SK-N-SH treated with all-trans-retinoic acid at 6 μM for 48 hours (cell line): ENCODE data around the gene CLTRN.

Experiments
- ATAC-seq: fragments of 200-7000 bp; cut with Tn5 transposase; 3 replicates; pipeline ENCODE4 v1.9.1; 2020; ENCODE audit warnings: mild to moderate bottlenecking, moderate library complexity
- ARNTL ChIP-seq: fragments of 450-650 bp; formaldehyde crosslinking; IDR thresholded peaks from 2 replicates; pipeline ENCODE4 v1.5.0; 2020; ENCODE audit warnings: low read depth, mild to moderate bottlenecking, moderate library complexity, borderline replicate concordance
- BACH2 ChIP-seq: fragments of 250-450 bp; sonication (Bioruptor Pico); IDR thresholded peaks from 2 replicates; pipeline ENCODE4 v1.9.0; 2021; ENCODE audit warnings: mild to moderate bottlenecking, borderline replicate concordance
- CSDC2 ChIP-seq: fragments of 250-450 bp; sonication (Bioruptor Pico); IDR thresholded peaks from 2 replicates; pipeline ENCODE4 v1.5.0; 2020; ENCODE audit warnings: mild to moderate bottlenecking, moderate library complexity
- ESRRG ChIP-seq: fragments of 250-450 bp; sonication (Bioruptor Pico); IDR thresholded peaks from 2 replicates; pipeline ENCODE4 v1.6.1; 2021; ENCODE audit warnings: mild to moderate bottlenecking
- GLIS3 ChIP-seq: fragments of 250-450 bp; sonication (Bioruptor Pico); IDR thresholded peaks from 2 replicates; pipeline ENCODE4 v1.5.0; 2020; ENCODE audit warnings: mild to moderate bottlenecking, moderate library complexity
- OSR1 ChIP-seq: fragments of 250-450 bp; sonication (Bioruptor Pico); IDR thresholded peaks from 2 replicates; pipeline ENCODE4 v1.8.0; 2022; ENCODE audit warnings: moderate library complexity, mild to moderate bottlenecking, inconsistent platforms
- PPARA ChIP-seq: fragments of 250-450 bp; sonication (Bioruptor Pico); IDR thresholded peaks from 2 replicates; pipeline ENCODE4 v1.5.0; 2020; ENCODE audit warnings: mild to moderate bottlenecking, borderline replicate concordance
- RARB ChIP-seq: fragments of 250-450 bp; sonication (Bioruptor Pico); IDR thresholded peaks from 2 replicates; pipeline ENCODE4 v1.8.0; 2021; ENCODE audit warnings: mild to moderate bottlenecking, moderate library complexity
- TCF4 ChIP-seq: fragments of 250-450 bp; sonication (Bioruptor Pico); IDR thresholded peaks from 2 replicates; pipeline ENCODE4 v1.8.0; 2021; ENCODE audit warnings: mild to moderate bottlenecking, moderate library complexity, borderline replicate concordance
- TOX ChIP-seq: fragments of 250-450 bp; sonication (Bioruptor Pico); IDR thresholded peaks from 2 replicates; pipeline ENCODE4 v1.8.0; 2021; ENCODE audit warnings: mild to moderate bottlenecking, moderate library complexity, borderline replicate concordance
- ZC3H10 ChIP-seq: fragments of 250-450 bp; sonication (Bioruptor Pico); IDR thresholded peaks from 2 replicates; pipeline ENCODE4 v1.5.1; 2021; ENCODE audit warnings: mild to moderate bottlenecking, moderate library complexity
- ZFP3 ChIP-seq: fragments of 250-450 bp; sonication (Bioruptor Pico); IDR thresholded peaks from 2 replicates; pipeline ENCODE4 v1.5.0; 2020; ENCODE audit warnings: mild to moderate bottlenecking, moderate library complexity
- ZFP30 ChIP-seq: fragments of 450-650 bp; formaldehyde crosslinking; IDR thresholded peaks from 2 replicates; pipeline ENCODE4 v1.5.0; 2022; ENCODE audit warnings: mild to moderate bottlenecking, moderate library complexity
- ZNF565 ChIP-seq: fragments of 450-650 bp; formaldehyde crosslinking; conservative IDR thresholded peaks from 2 replicates; pipeline ENCODE4 v1.5.0; 2020; ENCODE audit warnings: low read depth, mild to moderate bottlenecking, moderate library complexity
- ZNF8 ChIP-seq: fragments of 450-650 bp; formaldehyde crosslinking; IDR thresholded peaks from 2 replicates; pipeline ENCODE4 v1.5.0; 2020; ENCODE audit warnings: mild to moderate bottlenecking, moderate library complexity
- TF ChIP-seq, protein P1 (sequence below): fragments of 250-450 bp; sonication (Bioruptor Pico); IDR thresholded peaks from 2 replicates; pipeline ENCODE4 v1.8.0; 2020; ENCODE audit warnings: mild to moderate bottlenecking, moderate library complexity, borderline replicate concordance
- TF ChIP-seq, protein P2 (sequence below): fragments of 250-450 bp; sonication (Bioruptor Pico); IDR thresholded peaks from 2 replicates; pipeline ENCODE4 v1.8.0; 2021; ENCODE audit warnings: low read depth, mild to moderate bottlenecking, moderate library complexity, borderline replicate concordance
- TF ChIP-seq, protein P3 (sequence below): fragments of 250-450 bp; sonication (Bioruptor Pico); IDR thresholded peaks from 2 replicates; pipeline ENCODE4 v1.5.0; 2020; ENCODE audit warnings: mild to moderate bottlenecking, moderate library complexity

The CLTRN gene

DNA sequence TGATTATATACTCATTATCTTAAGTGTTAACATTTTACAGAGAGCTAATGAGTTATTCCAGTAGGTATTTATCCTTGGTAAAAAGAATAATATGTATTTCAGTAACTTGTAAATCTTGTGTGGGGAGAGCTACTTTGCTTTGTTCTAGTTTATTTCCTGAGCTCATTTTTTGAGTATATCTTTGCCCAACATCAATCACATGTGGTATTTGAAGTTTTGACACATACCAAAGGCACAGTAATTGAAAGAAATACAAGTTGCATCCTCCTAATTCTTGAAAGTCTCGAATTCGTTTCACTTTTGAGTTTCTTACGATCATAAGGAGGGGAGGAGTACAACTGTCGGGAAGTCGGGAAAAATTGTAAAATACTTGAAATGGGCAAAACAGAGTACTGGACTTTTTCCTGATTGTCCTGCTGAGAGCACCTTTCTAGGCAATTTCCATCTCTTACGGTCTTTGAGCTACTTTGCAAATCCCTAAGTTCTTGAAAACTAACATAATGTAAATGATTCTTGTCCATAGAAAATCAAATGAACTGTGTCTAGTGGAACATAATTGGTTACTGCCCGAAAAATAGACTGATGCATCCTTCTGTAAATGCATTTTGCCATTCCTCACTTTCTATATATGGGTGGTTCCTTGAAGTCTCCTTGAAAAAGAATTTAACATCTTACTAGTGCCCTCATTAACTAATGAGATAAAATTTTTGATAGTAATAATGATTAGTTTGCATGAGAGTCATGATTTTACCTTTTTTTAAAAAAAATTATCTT is 20.6 kb downstream of the CLTRN start (continued):
- TF ChIP-seq, protein P1, sequence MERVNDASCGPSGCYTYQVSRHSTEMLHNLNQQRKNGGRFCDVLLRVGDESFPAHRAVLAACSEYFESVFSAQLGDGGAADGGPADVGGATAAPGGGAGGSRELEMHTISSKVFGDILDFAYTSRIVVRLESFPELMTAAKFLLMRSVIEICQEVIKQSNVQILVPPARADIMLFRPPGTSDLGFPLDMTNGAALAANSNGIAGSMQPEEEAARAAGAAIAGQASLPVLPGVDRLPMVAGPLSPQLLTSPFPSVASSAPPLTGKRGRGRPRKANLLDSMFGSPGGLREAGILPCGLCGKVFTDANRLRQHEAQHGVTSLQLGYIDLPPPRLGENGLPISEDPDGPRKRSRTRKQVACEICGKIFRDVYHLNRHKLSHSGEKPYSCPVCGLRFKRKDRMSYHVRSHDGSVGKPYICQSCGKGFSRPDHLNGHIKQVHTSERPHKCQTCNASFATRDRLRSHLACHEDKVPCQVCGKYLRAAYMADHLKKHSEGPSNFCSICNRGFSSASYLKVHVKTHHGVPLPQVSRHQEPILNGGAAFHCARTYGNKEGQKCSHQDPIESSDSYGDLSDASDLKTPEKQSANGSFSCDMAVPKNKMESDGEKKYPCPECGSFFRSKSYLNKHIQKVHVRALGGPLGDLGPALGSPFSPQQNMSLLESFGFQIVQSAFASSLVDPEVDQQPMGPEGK (CRISPR knock-in tag): no peak
- TF ChIP-seq GLIS3 (CRISPR knock-in tag) (no peak), ESRRG (CRISPR knock-in tag) (no peak)
- TF ChIP-seq, protein P2, sequence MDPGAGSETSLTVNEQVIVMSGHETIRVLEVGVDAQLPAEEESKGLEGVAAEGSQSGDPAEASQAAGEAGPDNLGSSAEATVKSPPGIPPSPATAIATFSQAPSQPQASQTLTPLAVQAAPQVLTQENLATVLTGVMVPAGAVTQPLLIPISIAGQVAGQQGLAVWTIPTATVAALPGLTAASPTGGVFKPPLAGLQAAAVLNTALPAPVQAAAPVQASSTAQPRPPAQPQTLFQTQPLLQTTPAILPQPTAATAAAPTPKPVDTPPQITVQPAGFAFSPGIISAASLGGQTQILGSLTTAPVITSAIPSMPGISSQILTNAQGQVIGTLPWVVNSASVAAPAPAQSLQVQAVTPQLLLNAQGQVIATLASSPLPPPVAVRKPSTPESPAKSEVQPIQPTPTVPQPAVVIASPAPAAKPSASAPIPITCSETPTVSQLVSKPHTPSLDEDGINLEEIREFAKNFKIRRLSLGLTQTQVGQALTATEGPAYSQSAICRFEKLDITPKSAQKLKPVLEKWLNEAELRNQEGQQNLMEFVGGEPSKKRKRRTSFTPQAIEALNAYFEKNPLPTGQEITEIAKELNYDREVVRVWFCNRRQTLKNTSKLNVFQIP: no peak

GRCh38 chrX:15631637-15632036 is 33.0 kb downstream of the CLTRN start:
- ATAC-seq: no peak
- TF ChIP-seq RARB (CRISPR knock-in tag) (no peak), CSDC2 (CRISPR knock-in tag) (no peak), ZNF565 (CRISPR knock-in tag) (no peak), ZNF8 (CRISPR knock-in tag) (no peak), TOX (CRISPR knock-in tag) (no peak), PPARA (no peak), OSR1 (no peak), ARNTL (CRISPR knock-in tag) (no peak)

- no peak for ATAC-seq
- no peak for TF ChIP-seq BACH2 (CRISPR knock-in tag)
- no peak for TF ChIP-seq ESRRG (CRISPR knock-in tag)
- TF ChIP-seq, protein P3, sequence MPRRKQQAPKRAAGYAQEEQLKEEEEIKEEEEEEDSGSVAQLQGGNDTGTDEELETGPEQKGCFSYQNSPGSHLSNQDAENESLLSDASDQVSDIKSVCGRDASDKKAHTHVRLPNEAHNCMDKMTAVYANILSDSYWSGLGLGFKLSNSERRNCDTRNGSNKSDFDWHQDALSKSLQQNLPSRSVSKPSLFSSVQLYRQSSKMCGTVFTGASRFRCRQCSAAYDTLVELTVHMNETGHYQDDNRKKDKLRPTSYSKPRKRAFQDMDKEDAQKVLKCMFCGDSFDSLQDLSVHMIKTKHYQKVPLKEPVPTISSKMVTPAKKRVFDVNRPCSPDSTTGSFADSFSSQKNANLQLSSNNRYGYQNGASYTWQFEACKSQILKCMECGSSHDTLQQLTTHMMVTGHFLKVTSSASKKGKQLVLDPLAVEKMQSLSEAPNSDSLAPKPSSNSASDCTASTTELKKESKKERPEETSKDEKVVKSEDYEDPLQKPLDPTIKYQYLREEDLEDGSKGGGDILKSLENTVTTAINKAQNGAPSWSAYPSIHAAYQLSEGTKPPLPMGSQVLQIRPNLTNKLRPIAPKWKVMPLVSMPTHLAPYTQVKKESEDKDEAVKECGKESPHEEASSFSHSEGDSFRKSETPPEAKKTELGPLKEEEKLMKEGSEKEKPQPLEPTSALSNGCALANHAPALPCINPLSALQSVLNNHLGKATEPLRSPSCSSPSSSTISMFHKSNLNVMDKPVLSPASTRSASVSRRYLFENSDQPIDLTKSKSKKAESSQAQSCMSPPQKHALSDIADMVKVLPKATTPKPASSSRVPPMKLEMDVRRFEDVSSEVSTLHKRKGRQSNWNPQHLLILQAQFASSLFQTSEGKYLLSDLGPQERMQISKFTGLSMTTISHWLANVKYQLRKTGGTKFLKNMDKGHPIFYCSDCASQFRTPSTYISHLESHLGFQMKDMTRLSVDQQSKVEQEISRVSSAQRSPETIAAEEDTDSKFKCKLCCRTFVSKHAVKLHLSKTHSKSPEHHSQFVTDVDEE (CRISPR knock-in tag): no peak
- TF ChIP-seq GLIS3 (CRISPR knock-in tag): no peak
- TF ChIP-seq ZFP3 (CRISPR knock-in tag): no peak
Observed at GRCh38 chrX:15623054-15623453, 41.6 kb downstream of the CLTRN start.

DNA sequence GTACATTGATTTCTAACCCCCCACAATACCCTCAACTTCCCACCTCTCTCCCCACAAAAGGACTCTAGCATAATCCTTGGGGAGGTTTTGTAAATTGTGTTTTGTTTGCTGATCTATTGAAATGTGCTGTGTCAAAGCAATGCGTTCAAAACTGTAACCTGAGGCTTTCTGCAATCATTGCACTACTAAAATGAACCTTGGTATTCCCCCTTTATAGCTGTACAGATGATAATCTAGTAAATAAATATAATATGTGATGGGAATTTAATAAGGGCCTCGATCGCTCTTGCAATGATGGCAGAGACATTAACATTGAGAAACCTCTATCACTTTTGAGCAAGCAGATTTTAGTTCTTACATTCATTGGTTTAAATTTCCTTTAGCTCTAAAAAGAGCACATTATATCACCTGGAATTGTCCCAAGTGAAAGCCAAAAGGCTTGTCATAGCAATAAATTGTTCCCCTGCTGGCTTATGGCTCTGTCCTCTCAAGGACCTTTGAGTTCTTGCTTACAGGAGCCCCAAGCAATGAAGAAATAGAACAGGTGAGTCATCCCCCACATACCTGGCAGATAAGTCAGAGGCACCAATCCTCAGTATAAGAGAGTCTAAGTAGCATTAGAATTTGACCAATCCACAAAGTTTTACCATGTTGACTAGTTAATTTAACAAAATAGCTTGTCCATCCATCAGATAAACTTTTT is 45.4 kb downstream of the CLTRN start:
- no peak for ATAC-seq
- TF ChIP-seq OSR1 (no peak), TCF4 (no peak), ARNTL (CRISPR knock-in tag) (no peak), BACH2 (CRISPR knock-in tag) (no peak), TOX (CRISPR knock-in tag) (no peak), PPARA (no peak), ZC3H10 (CRISPR knock-in tag) (no peak), ZFP30 (CRISPR knock-in tag) (no peak)
- TF ChIP-seq, protein P1 (CRISPR knock-in tag): no peak
- TF ChIP-seq, protein P2: no peak
